Measurements from ENCODE around the gene ARHGAP19.

ARHGAP19 gene

DNA sequence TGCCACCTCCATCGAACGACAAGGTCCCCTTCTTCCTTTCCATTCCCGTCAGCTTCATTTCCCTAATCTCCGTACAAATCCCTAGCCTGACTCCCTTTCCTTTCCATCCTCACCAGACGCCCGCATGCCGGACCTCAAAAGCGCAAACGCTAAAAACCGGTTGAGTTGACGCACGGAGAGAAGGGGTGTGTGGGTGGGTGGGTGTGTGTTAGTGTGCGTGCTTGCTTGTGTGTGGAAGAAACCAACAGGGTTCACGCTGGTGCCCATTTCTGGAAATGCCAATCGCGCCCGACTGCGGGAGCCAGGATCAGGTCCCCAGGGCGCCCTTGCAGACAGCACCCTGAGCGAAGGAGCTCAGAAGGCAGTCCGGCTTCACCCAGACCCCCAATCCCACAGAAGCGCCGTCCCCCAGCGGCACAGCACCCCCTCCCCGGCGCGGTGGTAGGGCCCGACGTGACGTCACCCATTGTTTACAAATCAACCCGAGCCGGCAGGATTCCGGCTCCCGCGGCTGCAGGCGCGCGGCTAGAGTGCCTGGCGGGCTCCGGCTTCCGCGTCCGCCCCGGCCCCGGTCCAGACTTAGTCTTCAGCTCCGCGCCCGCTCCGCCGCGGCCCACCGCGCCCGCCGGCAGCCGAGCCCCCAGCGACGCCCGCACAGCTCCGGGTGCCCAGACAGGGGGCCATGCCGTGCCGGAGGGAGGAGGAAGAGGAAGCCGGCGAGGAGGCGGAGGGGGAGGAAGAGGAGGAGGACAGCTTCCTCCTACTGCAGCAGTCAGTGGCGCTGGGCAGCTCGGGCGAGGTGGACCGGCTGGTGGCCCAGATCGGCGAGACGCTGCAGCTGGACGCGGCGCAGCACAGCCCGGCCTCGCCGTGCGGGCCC, 26.6 kb upstream of the ARHGAP19 start, which contains the start of gene FRAT1:
Gene FRAT1 (plus strand): TSS at position 500 of the 880 bp plus-strand sequence. CDS start 183 bp downstream, at position 683.
- Histone ChIP-seq H3K4me3 (ENCODE audit: low read depth, low read length) (peak within 1 kb of the TSS; percentile 57), H3K27ac (ENCODE audit: extremely low read depth, low read depth, low read length) (peak within 1 kb of the TSS; percentile 100), H3K4me1 (ENCODE audit: control insufficient read depth, insufficient read depth, low read length) (no peaks in the 10 kb centered on the region; the same call in 1 of the 2 replicates), H3K36me3 (ENCODE audit: control insufficient read depth in 2 of 2, insufficient read depth in 1 of 2, low read length in 2 of 2) (no peaks in the 10 kb centered on the region), H3K9me3 (ENCODE audit: control insufficient read depth, insufficient read depth, low read depth, low read length) (no peaks in the 10 kb centered on the region)
- POLR2A ChIA-PET = interaction anchor here (0.6 to 2.6 kb wide), 6 partner anchors 9 to 82 kb away, joined by 3 to 27 read pairs (median 6); partner anchors contain the start of genes ARHGAP19 and FRAT2
- CTCF ChIA-PET = interaction anchor here (0.6 to 1.9 kb wide), 5 partner anchors 9 to 128 kb away, joined by 3 to 18 read pairs (median 4); no protein-coding TSS in a partner anchor
- TF ChIP-seq, protein P1, sequence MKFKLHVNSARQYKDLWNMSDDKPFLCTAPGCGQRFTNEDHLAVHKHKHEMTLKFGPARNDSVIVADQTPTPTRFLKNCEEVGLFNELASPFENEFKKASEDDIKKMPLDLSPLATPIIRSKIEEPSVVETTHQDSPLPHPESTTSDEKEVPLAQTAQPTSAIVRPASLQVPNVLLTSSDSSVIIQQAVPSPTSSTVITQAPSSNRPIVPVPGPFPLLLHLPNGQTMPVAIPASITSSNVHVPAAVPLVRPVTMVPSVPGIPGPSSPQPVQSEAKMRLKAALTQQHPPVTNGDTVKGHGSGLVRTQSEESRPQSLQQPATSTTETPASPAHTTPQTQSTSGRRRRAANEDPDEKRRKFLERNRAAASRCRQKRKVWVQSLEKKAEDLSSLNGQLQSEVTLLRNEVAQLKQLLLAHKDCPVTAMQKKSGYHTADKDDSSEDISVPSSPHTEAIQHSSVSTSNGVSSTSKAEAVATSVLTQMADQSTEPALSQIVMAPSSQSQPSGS (tag by site-specific recombination; IDR thresholded peaks at IDR 0.05; ENCODE audit: low read depth) = peak; percentile 99
- TF ChIP-seq ZBTB21 (tag by site-specific recombination; IDR thresholded peaks at IDR 0.05) = peak; percentile 92
- no peak for TF ChIP-seq ZNF571 (tag by site-specific recombination; IDR thresholded peaks at IDR 0.05)
- no peak for TF ChIP-seq ZNF785 (tag by site-specific recombination; IDR thresholded peaks at IDR 0.05)
- no peak for TF ChIP-seq ZNF23 (tag by site-specific recombination; IDR thresholded peaks at IDR 0.05; ENCODE audit: borderline replicate concordance)
- TF ChIP-seq ZBTB26 (tag by site-specific recombination; optimal IDR thresholded peaks at IDR 0.05) = peak; percentile 84
- TF ChIP-seq, protein P2, sequence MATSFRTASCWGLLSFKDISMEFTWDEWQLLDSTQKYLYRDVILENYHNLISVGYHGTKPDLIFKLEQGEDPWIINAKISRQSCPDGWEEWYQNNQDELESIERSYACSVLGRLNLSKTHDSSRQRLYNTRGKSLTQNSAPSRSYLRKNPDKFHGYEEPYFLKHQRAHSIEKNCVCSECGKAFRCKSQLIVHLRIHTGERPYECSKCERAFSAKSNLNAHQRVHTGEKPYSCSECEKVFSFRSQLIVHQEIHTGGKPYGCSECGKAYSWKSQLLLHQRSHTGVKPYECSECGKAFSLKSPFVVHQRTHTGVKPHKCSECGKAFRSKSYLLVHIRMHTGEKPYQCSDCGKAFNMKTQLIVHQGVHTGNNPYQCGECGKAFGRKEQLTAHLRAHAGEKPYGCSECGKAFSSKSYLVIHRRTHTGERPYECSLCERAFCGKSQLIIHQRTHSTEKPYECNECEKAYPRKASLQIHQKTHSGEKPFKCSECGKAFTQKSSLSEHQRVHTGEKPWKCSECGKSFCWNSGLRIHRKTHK (tag by site-specific recombination; IDR thresholded peaks at IDR 0.05) = no peak
- no peak; the same call in 1 of the 2 replicates for TF ChIP-seq ZNF449 (tag by site-specific recombination; IDR thresholded peaks at IDR 0.05)
- TF ChIP-seq ZBTB17 (tag by site-specific recombination; IDR thresholded peaks at IDR 0.05) = peak; percentile 95
- TF ChIP-seq ZNF48 (tag by site-specific recombination; IDR thresholded peaks at IDR 0.05) = no peak
- TF ChIP-seq ZNF239 (tag by site-specific recombination; IDR thresholded peaks at IDR 0.05) = no peak
- TF ChIP-seq ZNF558 (tag by site-specific recombination; IDR thresholded peaks at IDR 0.05) = no peak
- peak; percentile 59 for TF ChIP-seq ZNF24 (tag by site-specific recombination; IDR thresholded peaks at IDR 0.05)
- TF ChIP-seq, protein P3, sequence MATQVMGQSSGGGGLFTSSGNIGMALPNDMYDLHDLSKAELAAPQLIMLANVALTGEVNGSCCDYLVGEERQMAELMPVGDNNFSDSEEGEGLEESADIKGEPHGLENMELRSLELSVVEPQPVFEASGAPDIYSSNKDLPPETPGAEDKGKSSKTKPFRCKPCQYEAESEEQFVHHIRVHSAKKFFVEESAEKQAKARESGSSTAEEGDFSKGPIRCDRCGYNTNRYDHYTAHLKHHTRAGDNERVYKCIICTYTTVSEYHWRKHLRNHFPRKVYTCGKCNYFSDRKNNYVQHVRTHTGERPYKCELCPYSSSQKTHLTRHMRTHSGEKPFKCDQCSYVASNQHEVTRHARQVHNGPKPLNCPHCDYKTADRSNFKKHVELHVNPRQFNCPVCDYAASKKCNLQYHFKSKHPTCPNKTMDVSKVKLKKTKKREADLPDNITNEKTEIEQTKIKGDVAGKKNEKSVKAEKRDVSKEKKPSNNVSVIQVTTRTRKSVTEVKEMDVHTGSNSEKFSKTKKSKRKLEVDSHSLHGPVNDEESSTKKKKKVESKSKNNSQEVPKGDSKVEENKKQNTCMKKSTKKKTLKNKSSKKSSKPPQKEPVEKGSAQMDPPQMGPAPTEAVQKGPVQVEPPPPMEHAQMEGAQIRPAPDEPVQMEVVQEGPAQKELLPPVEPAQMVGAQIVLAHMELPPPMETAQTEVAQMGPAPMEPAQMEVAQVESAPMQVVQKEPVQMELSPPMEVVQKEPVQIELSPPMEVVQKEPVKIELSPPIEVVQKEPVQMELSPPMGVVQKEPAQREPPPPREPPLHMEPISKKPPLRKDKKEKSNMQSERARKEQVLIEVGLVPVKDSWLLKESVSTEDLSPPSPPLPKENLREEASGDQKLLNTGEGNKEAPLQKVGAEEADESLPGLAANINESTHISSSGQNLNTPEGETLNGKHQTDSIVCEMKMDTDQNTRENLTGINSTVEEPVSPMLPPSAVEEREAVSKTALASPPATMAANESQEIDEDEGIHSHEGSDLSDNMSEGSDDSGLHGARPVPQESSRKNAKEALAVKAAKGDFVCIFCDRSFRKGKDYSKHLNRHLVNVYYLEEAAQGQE (tag by site-specific recombination; IDR thresholded peaks at IDR 0.05) = no peak
- TF ChIP-seq, protein P4, sequence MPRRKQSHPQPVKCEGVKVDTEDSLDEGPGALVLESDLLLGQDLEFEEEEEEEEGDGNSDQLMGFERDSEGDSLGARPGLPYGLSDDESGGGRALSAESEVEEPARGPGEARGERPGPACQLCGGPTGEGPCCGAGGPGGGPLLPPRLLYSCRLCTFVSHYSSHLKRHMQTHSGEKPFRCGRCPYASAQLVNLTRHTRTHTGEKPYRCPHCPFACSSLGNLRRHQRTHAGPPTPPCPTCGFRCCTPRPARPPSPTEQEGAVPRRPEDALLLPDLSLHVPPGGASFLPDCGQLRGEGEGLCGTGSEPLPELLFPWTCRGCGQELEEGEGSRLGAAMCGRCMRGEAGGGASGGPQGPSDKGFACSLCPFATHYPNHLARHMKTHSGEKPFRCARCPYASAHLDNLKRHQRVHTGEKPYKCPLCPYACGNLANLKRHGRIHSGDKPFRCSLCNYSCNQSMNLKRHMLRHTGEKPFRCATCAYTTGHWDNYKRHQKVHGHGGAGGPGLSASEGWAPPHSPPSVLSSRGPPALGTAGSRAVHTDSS (tag by site-specific recombination; IDR thresholded peaks at IDR 0.05) = peak; percentile 97
- TF ChIP-seq ZNF416 (tag by site-specific recombination; IDR thresholded peaks at IDR 0.05) = no peak
- no peak for TF ChIP-seq ZNF138 (tag by site-specific recombination; IDR thresholded peaks at IDR 0.05; ENCODE audit: borderline replicate concordance)
- peak; percentile 18; the same call in 1 of the 2 replicates for TF ChIP-seq OVOL3 (tag by site-specific recombination; IDR thresholded peaks at IDR 0.05)
- no peak for TF ChIP-seq SCRT1 (tag by site-specific recombination; IDR thresholded peaks at IDR 0.05; ENCODE audit: borderline replicate concordance)
- TF ChIP-seq ZFHX2 (tag by site-specific recombination; conservative IDR thresholded peaks at IDR 0.05) = peak; percentile 85
- no peak for TF ChIP-seq ZNF174 (tag by site-specific recombination; IDR thresholded peaks at IDR 0.05)
- TF ChIP-seq YY2 (tag by site-specific recombination; IDR thresholded peaks at IDR 0.05) = peak; percentile 26; the same call in 1 of the 2 replicates
- no peak for TF ChIP-seq ZNF768 (tag by site-specific recombination; IDR thresholded peaks at IDR 0.05)
